H1 (cell line): ENCODE measurements around the gene FCRL6. TPM values are rescaled to one million over a fixed set of nuclear protein-coding genes. Genes with fewer than 3 reads are reported as not detected.

Experiments used
- ASH2L ChIP-seq: fragments of 200-600, 300-600 bp; sonication (generic); IDR thresholded peaks from one replicate; pipeline ENCODE4 v1.7.1; 2017; ENCODE audit warnings: low read length
- GTF2F1 ChIP-seq: IDR thresholded peaks from 2 replicates; pipeline ENCODE4 v1.6.1; 2012; ENCODE audit warnings: low read depth, low read length, improper control_type of control experiment, borderline replicate concordance
- JUND ChIP-seq: IDR thresholded peaks from 2 replicates; pipeline ENCODE4 v1.6.1; 2011; ENCODE audit warnings: mild to moderate bottlenecking, improper control_type of control experiment, low read length
- SP1 ChIP-seq: IDR thresholded peaks from 2 replicates; pipeline ENCODE4 v1.6.1; 2011; ENCODE audit warnings: low read depth, low read length
- SP2 ChIP-seq: IDR thresholded peaks from 2 replicates; pipeline ENCODE4 v1.6.1; 2012; ENCODE audit warnings: mild to moderate bottlenecking, low read length, inconsistent platforms
- SUZ12 ChIP-seq: fragments of 200-600 bp; sonication (generic); IDR thresholded peaks from 2 replicates; pipeline ENCODE4 v1.6.1; 2012; ENCODE audit warnings: mild to moderate bottlenecking, inconsistent platforms, low read length, moderate library complexity, mixed read lengths
- polyA plus RNA-seq, 7 experiments: library from polyadenylated mRNA; depleted of rRNA in 3 of 7; stranded (reverse) in 5 of 7; unstranded in 2 of 7; fragments of >200 nt in 5 of 7; fragments of 200-250 nt in 2 of 7; gene quantifications; 1 replicate in 5 of 7; 2 replicates in 1 of 7; 4 replicates in 1 of 7; pipeline versions ENCODE4 v1.2.1 to v1.2.3, GENCODE V29; 2011 to 2013; ENCODE audit warnings: missing spikeins in 2 of 7, mixed read lengths in 2 of 7
- total RNA-seq: library from RNA; stranded (reverse); fragmentation: NEBNext Ultra II Directional; extraction: Animal tissue kit (Norgen Biotek cat#: 25700); gene quantifications from 2 replicates; pipeline ENCODE4 v1.2.1, GENCODE V29; 2021

The FCRL6 gene
- total and polyA plus RNA-seq, 2 of the 8 experiments (the other 6 are each of a cell fraction or from before 2014, with no cell fraction given): not detected

- no peak for TF ChIP-seq SP2
- TF ChIP-seq GTF2F1: no peak
- TF ChIP-seq SP1: no peak
- TF ChIP-seq JUND: no peak
- no peak for TF ChIP-seq ASH2L
- no peak for TF ChIP-seq SUZ12
These were observed 30.1 kb downstream of the FCRL6 start (continued) for GRCh38 chr1:159832309-159832708.
